ENCODE measurements around the gene IRX4. TPM values are rescaled to one million over a fixed set of nuclear protein-coding genes. Genes with fewer than 3 reads are reported as not detected.

The IRX4 gene
- total and polyA plus RNA-seq, 2 experiments from 2014 or later, result 0.82 to 1.7 TPM

DNA sequence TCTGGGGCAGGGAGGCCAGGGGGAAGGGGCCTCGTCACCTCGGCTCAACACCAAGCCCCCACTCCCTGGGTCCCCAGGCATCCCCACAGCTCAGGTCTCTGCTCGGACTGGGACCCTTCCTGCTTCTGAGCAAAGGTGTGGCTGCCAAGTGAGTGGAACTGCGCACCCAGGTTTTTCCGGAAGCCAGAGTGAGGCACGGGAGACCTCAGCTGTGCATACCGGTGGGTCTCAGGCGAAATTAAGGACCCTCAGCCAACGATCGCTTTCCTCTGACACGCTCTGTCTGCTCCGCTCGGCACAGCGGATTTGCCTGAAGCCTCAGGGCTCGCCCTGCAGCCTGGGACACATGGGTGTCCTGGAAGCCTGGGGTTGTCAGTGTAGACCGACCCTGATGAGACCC, 41.0 kb upstream of the IRX4 start:
- Histone ChIP-seq H2AFZ (no peak overlapping the region), H3F3A (replicated peaks; ENCODE audit: low read depth) (peaks cover 7% of the 10 kb centered on the region), H3K79me2 (replicated peaks; ENCODE audit: insufficient read depth) (no peaks in the 10 kb centered on the region), H3K27me3 (ENCODE audit: insufficient read depth) (no peaks in the 10 kb centered on the region), H4K20me1 (replicated peaks; ENCODE audit: insufficient read depth) (no peaks in the 10 kb centered on the region), H3K4me1 (ENCODE audit: insufficient read depth) (peaks cover 15% of the 10 kb centered on the region; the same call in 1 of the 2 replicates), H3K27ac (ENCODE audit: low read depth) (no peak overlapping the region), H3K9me2 (ENCODE audit: insufficient read depth) (no peaks in the 10 kb centered on the region), H3K4me3 (no peak overlapping the region), H3K4me2 (no peak overlapping the region), H3K36me3 (ENCODE audit: insufficient read depth) (no peaks in the 10 kb centered on the region)
- Mint-ChIP-seq H3K4me1 (peaks cover 6% of the 10 kb centered on the region), H3K4me3 (no peak overlapping the region), H3K9me3 (no peaks in the 10 kb centered on the region; the same call in 1 of the 3 replicates), H3K27ac (no peak overlapping the region; the same call in 1 of the 2 replicates), H3K36me3 (ENCODE audit: low read depth) (no peaks in the 10 kb centered on the region), H3K27me3 (ENCODE audit: insufficient read depth, low read depth, poor library complexity) (peaks cover 2% of the 10 kb centered on the region)
- TF ChIP-seq CREB1 (CRISPR knock-in tag; IDR thresholded peaks at IDR 0.05; ENCODE audit: low read depth), result no peak
- no peak for TF ChIP-seq POLR2AphosphoS5 (IDR thresholded peaks at IDR 0.05; ENCODE audit: low read depth)
- TF ChIP-seq, protein P1, sequence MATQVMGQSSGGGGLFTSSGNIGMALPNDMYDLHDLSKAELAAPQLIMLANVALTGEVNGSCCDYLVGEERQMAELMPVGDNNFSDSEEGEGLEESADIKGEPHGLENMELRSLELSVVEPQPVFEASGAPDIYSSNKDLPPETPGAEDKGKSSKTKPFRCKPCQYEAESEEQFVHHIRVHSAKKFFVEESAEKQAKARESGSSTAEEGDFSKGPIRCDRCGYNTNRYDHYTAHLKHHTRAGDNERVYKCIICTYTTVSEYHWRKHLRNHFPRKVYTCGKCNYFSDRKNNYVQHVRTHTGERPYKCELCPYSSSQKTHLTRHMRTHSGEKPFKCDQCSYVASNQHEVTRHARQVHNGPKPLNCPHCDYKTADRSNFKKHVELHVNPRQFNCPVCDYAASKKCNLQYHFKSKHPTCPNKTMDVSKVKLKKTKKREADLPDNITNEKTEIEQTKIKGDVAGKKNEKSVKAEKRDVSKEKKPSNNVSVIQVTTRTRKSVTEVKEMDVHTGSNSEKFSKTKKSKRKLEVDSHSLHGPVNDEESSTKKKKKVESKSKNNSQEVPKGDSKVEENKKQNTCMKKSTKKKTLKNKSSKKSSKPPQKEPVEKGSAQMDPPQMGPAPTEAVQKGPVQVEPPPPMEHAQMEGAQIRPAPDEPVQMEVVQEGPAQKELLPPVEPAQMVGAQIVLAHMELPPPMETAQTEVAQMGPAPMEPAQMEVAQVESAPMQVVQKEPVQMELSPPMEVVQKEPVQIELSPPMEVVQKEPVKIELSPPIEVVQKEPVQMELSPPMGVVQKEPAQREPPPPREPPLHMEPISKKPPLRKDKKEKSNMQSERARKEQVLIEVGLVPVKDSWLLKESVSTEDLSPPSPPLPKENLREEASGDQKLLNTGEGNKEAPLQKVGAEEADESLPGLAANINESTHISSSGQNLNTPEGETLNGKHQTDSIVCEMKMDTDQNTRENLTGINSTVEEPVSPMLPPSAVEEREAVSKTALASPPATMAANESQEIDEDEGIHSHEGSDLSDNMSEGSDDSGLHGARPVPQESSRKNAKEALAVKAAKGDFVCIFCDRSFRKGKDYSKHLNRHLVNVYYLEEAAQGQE (IDR thresholded peaks at IDR 0.05; ENCODE audit: unreplicated experiment), result no peak
- no peak for TF ChIP-seq STAT1 (IDR thresholded peaks at IDR 0.05; ENCODE audit: unreplicated experiment)
- TF ChIP-seq JUNB (IDR thresholded peaks at IDR 0.05; ENCODE audit: unreplicated experiment), result no peak
- TF ChIP-seq ZNF114 (CRISPR knock-in tag; IDR thresholded peaks at IDR 0.05), result no peak
- no peak for TF ChIP-seq NANOG (IDR thresholded peaks at IDR 0.05; ENCODE audit: borderline replicate concordance)
- DNase-seq (ENCODE audit: low spot score) (no peak), ATAC-seq (no peak)

DNA sequence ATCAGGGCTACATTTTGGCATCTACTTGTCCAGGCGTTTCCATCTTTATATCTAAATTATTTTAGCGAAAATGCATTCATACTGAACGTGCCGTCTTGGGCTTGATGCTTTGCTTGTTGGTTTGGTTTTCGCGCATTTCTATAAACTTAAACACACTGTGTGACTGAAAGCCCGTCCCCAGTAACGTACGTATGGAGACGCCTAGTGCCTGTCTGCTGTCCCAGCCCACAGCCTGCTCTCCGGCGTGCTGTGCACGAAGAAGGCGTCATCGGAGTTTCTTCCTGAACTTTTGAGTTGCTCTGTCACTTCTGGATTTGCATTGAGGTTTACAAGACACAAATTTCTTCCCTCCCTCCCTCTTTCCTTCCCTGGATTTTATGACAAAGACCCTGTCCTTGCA, 40.6 kb upstream of the IRX4 start:
- ATAC-seq, result no peak
- H3K27me3 Mint-ChIP-seq (ENCODE audit: insufficient read depth, low read depth, poor library complexity), result peaks cover 4% of the 10 kb centered on the region
- no peak overlapping the region; the same call in 1 of the 2 replicates for H3K27ac Mint-ChIP-seq
- H3K4me3 Mint-ChIP-seq, result no peak overlapping the region
- Histone ChIP-seq H3K4me3 (no peak overlapping the region), H3K9me2 (ENCODE audit: insufficient read depth) (no peaks in the 10 kb centered on the region), H4K20me1 (replicated peaks; ENCODE audit: insufficient read depth) (no peaks in the 10 kb centered on the region), H3K36me3 (ENCODE audit: insufficient read depth) (no peaks in the 10 kb centered on the region), H3F3A (replicated peaks; ENCODE audit: low read depth) (peaks cover 3% of the 10 kb centered on the region; the same call in 1 of the 2 replicates), H3K27ac (ENCODE audit: low read depth) (no peak overlapping the region), H3K4me1 (ENCODE audit: insufficient read depth) (peaks cover 14% of the 10 kb centered on the region; the same call in 1 of the 2 replicates), H3K79me2 (replicated peaks; ENCODE audit: insufficient read depth) (no peaks in the 10 kb centered on the region), H2AFZ (no peak overlapping the region), H3K4me2 (no peak overlapping the region), H3K27me3 (ENCODE audit: insufficient read depth) (no peaks in the 10 kb centered on the region)
- no peak for DNase-seq (ENCODE audit: low spot score)
- H3K36me3 Mint-ChIP-seq (ENCODE audit: low read depth), result no peaks in the 10 kb centered on the region
- H3K9me3 Mint-ChIP-seq, result no peaks in the 10 kb centered on the region; the same call in 1 of the 3 replicates
- peaks cover 6% of the 10 kb centered on the region for H3K4me1 Mint-ChIP-seq
- TF ChIP-seq CREB1 (CRISPR knock-in tag; IDR thresholded peaks at IDR 0.05; ENCODE audit: low read depth) (no peak), STAT1 (IDR thresholded peaks at IDR 0.05; ENCODE audit: unreplicated experiment) (no peak), EZH2 (IDR thresholded peaks at IDR 0.05; ENCODE audit: low read depth, unreplicated experiment) (no peak), ZNF331 (CRISPR knock-in tag; IDR thresholded peaks at IDR 0.05; ENCODE audit: low read depth) (no peak), JUNB (IDR thresholded peaks at IDR 0.05; ENCODE audit: unreplicated experiment) (no peak)
- TF ChIP-seq, protein P2, sequence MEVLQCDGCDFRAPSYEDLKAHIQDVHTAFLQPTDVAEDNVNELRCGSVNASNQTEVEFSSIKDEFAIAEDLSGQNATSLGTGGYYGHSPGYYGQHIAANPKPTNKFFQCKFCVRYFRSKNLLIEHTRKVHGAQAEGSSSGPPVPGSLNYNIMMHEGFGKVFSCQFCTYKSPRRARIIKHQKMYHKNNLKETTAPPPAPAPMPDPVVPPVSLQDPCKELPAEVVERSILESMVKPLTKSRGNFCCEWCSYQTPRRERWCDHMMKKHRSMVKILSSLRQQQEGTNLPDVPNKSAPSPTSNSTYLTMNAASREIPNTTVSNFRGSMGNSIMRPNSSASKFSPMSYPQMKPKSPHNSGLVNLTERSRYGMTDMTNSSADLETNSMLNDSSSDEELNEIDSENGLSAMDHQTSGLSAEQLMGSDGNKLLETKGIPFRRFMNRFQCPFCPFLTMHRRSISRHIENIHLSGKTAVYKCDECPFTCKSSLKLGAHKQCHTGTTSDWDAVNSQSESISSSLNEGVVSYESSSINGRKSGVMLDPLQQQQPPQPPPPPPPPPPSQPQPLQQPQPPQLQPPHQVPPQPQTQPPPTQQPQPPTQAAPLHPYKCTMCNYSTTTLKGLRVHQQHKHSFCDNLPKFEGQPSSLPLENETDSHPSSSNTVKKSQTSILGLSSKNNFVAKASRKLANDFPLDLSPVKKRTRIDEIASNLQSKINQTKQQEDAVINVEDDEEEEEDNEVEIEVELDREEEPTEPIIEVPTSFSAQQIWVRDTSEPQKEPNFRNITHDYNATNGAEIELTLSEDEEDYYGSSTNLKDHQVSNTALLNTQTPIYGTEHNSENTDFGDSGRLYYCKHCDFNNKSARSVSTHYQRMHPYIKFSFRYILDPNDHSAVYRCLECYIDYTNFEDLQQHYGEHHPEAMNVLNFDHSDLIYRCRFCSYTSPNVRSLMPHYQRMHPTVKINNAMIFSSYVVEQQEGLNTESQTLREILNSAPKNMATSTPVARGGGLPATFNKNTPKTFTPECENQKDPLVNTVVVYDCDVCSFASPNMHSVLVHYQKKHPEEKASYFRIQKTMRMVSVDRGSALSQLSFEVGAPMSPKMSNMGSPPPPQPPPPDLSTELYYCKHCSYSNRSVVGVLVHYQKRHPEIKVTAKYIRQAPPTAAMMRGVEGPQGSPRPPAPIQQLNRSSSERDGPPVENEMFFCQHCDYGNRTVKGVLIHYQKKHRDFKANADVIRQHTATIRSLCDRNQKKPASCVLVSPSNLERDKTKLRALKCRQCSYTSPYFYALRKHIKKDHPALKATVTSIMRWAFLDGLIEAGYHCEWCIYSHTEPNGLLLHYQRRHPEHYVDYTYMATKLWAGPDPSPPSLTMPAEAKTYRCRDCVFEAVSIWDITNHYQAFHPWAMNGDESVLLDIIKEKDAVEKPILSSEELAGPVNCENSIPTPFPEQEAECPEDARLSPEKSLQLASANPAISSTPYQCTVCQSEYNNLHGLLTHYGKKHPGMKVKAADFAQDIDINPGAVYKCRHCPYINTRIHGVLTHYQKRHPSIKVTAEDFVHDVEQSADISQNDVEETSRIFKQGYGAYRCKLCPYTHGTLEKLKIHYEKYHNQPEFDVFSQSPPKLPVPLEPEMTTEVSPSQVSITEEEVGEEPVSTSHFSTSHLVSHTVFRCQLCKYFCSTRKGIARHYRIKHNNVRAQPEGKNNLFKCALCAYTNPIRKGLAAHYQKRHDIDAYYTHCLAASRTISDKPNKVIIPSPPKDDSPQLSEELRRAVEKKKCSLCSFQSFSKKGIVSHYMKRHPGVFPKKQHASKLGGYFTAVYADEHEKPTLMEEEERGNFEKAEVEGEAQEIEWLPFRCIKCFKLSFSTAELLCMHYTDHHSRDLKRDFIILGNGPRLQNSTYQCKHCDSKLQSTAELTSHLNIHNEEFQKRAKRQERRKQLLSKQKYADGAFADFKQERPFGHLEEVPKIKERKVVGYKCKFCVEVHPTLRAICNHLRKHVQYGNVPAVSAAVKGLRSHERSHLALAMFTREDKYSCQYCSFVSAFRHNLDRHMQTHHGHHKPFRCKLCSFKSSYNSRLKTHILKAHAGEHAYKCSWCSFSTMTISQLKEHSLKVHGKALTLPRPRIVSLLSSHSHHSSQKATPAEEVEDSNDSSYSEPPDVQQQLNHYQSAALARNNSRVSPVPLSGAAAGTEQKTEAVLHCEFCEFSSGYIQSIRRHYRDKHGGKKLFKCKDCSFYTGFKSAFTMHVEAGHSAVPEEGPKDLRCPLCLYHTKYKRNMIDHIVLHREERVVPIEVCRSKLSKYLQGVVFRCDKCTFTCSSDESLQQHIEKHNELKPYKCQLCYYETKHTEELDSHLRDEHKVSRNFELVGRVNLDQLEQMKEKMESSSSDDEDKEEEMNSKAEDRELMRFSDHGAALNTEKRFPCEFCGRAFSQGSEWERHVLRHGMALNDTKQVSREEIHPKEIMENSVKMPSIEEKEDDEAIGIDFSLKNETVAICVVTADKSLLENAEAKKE (CRISPR knock-in tag; IDR thresholded peaks at IDR 0.05), result no peak
- TF ChIP-seq, protein P3, sequence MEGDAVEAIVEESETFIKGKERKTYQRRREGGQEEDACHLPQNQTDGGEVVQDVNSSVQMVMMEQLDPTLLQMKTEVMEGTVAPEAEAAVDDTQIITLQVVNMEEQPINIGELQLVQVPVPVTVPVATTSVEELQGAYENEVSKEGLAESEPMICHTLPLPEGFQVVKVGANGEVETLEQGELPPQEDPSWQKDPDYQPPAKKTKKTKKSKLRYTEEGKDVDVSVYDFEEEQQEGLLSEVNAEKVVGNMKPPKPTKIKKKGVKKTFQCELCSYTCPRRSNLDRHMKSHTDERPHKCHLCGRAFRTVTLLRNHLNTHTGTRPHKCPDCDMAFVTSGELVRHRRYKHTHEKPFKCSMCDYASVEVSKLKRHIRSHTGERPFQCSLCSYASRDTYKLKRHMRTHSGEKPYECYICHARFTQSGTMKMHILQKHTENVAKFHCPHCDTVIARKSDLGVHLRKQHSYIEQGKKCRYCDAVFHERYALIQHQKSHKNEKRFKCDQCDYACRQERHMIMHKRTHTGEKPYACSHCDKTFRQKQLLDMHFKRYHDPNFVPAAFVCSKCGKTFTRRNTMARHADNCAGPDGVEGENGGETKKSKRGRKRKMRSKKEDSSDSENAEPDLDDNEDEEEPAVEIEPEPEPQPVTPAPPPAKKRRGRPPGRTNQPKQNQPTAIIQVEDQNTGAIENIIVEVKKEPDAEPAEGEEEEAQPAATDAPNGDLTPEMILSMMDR (conservative IDR thresholded peaks at IDR 0.05; ENCODE audit: low read depth in 2 of 2), result no peak

All from GM23338 (cell line).